Endothelial cell of umbilical vein (primary cell): ENCODE results near the gene CCDC116. TPM values are rescaled to one million over a fixed set of nuclear protein-coding genes. Genes with fewer than 3 reads are reported as not detected.

Experiments
- BruUV-seq: library from RNA; stranded (reverse); fragments of 400-500 nt; replicated peaks from 2 replicates; lab custom pipeline; 2021; lab: Mats Ljungman, UMichigan
- CTCF ChIA-PET: fragments of 300-600, 350-600 bp; sonication (Branson Sonifier 250); formaldehyde crosslinking; loops from one replicate; lab custom pipeline; 2021; ENCODE audit warnings: antibody characterized with exemption, inconsistent platforms; lab: Charles Lee
- POLR2A ChIA-PET: fragments of 300-600, 350-600 bp; sonication (Branson Sonifier 250); formaldehyde crosslinking; loops from one replicate; lab custom pipeline; 2021; ENCODE audit warnings: antibody characterized with exemption, inconsistent platforms; lab: Charles Lee
- DNase-seq: peaks from one replicate; pipeline ENCODE4 v3.0.0-alpha.2; 2011; ENCODE audit warnings: low read depth, low spot score
- FAIRE-seq: peaks from 2 replicates; lab custom pipeline; 2011; peaks lifted over from hg19 to GRCh38; lab: Jason Lieb, UNC
- H2AFZ ChIP-seq: 2 replicates; pipeline ENCODE4 v1.6.0; 2012; ENCODE audit warnings: low read depth, low read length, control low read depth, inconsistent platforms
- H3K27ac ChIP-seq: 2 replicates; pipeline ENCODE4 v1.5.1; 2011; ENCODE audit warnings: low read depth, mild to moderate bottlenecking, control low read depth, low read length, moderate library complexity; ENCODE audit not compliant: insufficient read depth
- H3K27me3 ChIP-seq, 2 experiments: 2 replicates each; pipeline versions ENCODE4 v1.6.0 to v1.6.1; 2011; ENCODE audit warnings: low read length in 2 of 2, mixed read lengths in 1 of 2; ENCODE audit not compliant: control insufficient read depth in 2 of 2, insufficient read depth in 2 of 2
- H3K36me3 ChIP-seq, 2 experiments: 2 replicates in 1 of 2; 3 replicates in 1 of 2; pipeline ENCODE4 v1.5.1; 2011; ENCODE audit warnings: low read length in 2 of 2, mild to moderate bottlenecking in 1 of 2, moderate library complexity in 1 of 2; ENCODE audit not compliant: control insufficient read depth in 2 of 2, insufficient read depth in 2 of 2; ENCODE audit errors: extremely low read depth in 1 of 2
- H3K4me1 ChIP-seq: 3 replicates; pipeline ENCODE4 v1.5.1; 2011; ENCODE audit warnings: mild to moderate bottlenecking, low read length; ENCODE audit not compliant: control insufficient read depth, insufficient read depth; ENCODE audit errors: extremely low read depth
- H3K4me2 ChIP-seq: 2 replicates; pipeline ENCODE4 v1.6.1; 2011; ENCODE audit warnings: low read length, control low read depth, mixed read lengths; ENCODE audit not compliant: insufficient read depth
- H3K4me3 ChIP-seq, 3 experiments: fragments of 200-600 bp in 1 of 3; sonication (generic), shearing (Covaris generic) in 1 of 3; replicated peaks in 1 of 3; 2 replicates each; pipeline ENCODE4 v1.5.1; 2011 to 2016; ENCODE audit warnings: control low read depth in 3 of 3, low read length in 3 of 3, mild to moderate bottlenecking in 2 of 3, inconsistent platforms in 1 of 3, low read depth in 1 of 3, moderate library complexity in 1 of 3; ENCODE audit not compliant: insufficient read depth in 1 of 3
- H3K79me2 ChIP-seq: 2 replicates; pipeline ENCODE4 v1.6.0; 2012; ENCODE audit warnings: low read length, inconsistent platforms; ENCODE audit not compliant: control insufficient read depth, insufficient read depth
- H3K9ac ChIP-seq: replicated peaks from 2 replicates; pipeline ENCODE3; 2011; ENCODE audit warnings: low read length, control low read depth; ENCODE audit not compliant: insufficient read depth; ENCODE audit errors: extremely low read depth
- H3K9me1 ChIP-seq: replicated peaks from 3 replicates; pipeline ENCODE4 v1.6.0; 2011; ENCODE audit warnings: mild to moderate bottlenecking, low read length; ENCODE audit not compliant: control insufficient read depth, insufficient read depth; ENCODE audit errors: extremely low read depth
- H3K9me3 ChIP-seq: replicated peaks from 2 replicates; pipeline ENCODE4 v1.5.1; 2012; ENCODE audit warnings: low read length, inconsistent platforms; ENCODE audit not compliant: control insufficient read depth, insufficient read depth
- H4K20me1 ChIP-seq: replicated peaks from 2 replicates; pipeline ENCODE3; 2011; ENCODE audit warnings: mild to moderate bottlenecking, low read length; ENCODE audit not compliant: control insufficient read depth, insufficient read depth; ENCODE audit errors: extremely low read depth
- EZH2 ChIP-seq: IDR thresholded peaks from 2 replicates; pipeline ENCODE4 v1.6.1; 2012; ENCODE audit warnings: borderline replicate concordance, low read depth, mild to moderate bottlenecking, moderate library complexity, low read length, inconsistent platforms; ENCODE audit not compliant: severe bottlenecking
- FOS ChIP-seq: IDR thresholded peaks from 2 replicates; pipeline ENCODE4 v1.6.1; 2011; ENCODE audit warnings: mild to moderate bottlenecking, low read length, moderate library complexity, borderline replicate concordance; ENCODE audit not compliant: insufficient read depth
- GATA2 ChIP-seq: IDR thresholded peaks from 2 replicates; pipeline ENCODE4 v1.7.0; 2011; ENCODE audit warnings: low read depth, mild to moderate bottlenecking, moderate library complexity, mixed read lengths, low read length; ENCODE audit not compliant: insufficient read length, insufficient read depth
- JUN ChIP-seq: IDR thresholded peaks from 2 replicates; pipeline ENCODE4 v1.6.1; 2011; ENCODE audit warnings: borderline replicate concordance, low read depth; ENCODE audit not compliant: insufficient read length, insufficient read depth
- MYC ChIP-seq: IDR thresholded peaks from one replicate; pipeline ENCODE4 v1.6.1; 2011; ENCODE audit warnings: mild to moderate bottlenecking, low read depth, low read length
- POLR2A ChIP-seq: IDR thresholded peaks from 2 replicates; pipeline ENCODE4 v1.6.1; 2012; ENCODE audit warnings: low read depth, mild to moderate bottlenecking, control low read depth, low read length
- POLR2AphosphoS5 ChIP-seq: IDR thresholded peaks from 2 replicates; pipeline ENCODE4 v1.6.1; 2012; ENCODE audit warnings: low read depth, mild to moderate bottlenecking, control low read depth, low read length, moderate library complexity; ENCODE audit not compliant: insufficient read depth
- dilution Hi-C: fragments of 300-500 bp; cut with MboI; formaldehyde crosslinking; loops from one replicate; pipeline ENCODE4 v1.15.0; 2019; ENCODE audit warnings: low sequenced_read_pairs; ENCODE audit not compliant: extremely low pct_ligation_motif_present
- intact Hi-C: fragments of 100-400 bp; cut with micrococcal nuclease; formaldehyde crosslinking; loops from one replicate; pipeline ENCODE4 v1.10.0; 2022
- polyA plus RNA-seq, 4 experiments: library from polyadenylated mRNA; depleted of rRNA in 3 of 4; stranded (reverse) in 3 of 4; unstranded in 1 of 4; fragments of >200 nt; gene quantifications; 2 replicates each; pipeline versions ENCODE4 v1.2.1 to v1.2.3, GENCODE V29; 2011 to 2012; ENCODE audit warnings: missing spikeins in 1 of 4
- total RNA-seq: library from RNA; stranded (reverse); gene quantifications from 2 replicates; pipeline ENCODE4 v1.2.3, GENCODE V29; 2021
- TF ChIP-seq, protein P1 (sequence below): IDR thresholded peaks from 2 replicates; pipeline ENCODE4 v1.6.1; 2011; ENCODE audit not compliant: insufficient read depth, insufficient read length
- TF ChIP-seq, protein P2 (sequence below), 2 donors: IDR thresholded peaks; 1 replicate in 1 of 2; 2 replicates in 1 of 2; pipeline ENCODE4 v1.5.1; 2011; ENCODE audit warnings: low read length in 2 of 2, mild to moderate bottlenecking in 2 of 2, moderate library complexity in 2 of 2, control low read depth in 1 of 2, inconsistent platforms in 1 of 2, low read depth in 1 of 2; ENCODE audit not compliant: insufficient read depth in 1 of 2; ENCODE audit errors: extremely low read depth in 1 of 2

CCDC116 gene
- total and polyA plus RNA-seq, 2 donors (not counting 3 experiments of a cell fraction or from before 2014, with no cell fraction given) = 0.21 to 0.33 TPM

DNA sequence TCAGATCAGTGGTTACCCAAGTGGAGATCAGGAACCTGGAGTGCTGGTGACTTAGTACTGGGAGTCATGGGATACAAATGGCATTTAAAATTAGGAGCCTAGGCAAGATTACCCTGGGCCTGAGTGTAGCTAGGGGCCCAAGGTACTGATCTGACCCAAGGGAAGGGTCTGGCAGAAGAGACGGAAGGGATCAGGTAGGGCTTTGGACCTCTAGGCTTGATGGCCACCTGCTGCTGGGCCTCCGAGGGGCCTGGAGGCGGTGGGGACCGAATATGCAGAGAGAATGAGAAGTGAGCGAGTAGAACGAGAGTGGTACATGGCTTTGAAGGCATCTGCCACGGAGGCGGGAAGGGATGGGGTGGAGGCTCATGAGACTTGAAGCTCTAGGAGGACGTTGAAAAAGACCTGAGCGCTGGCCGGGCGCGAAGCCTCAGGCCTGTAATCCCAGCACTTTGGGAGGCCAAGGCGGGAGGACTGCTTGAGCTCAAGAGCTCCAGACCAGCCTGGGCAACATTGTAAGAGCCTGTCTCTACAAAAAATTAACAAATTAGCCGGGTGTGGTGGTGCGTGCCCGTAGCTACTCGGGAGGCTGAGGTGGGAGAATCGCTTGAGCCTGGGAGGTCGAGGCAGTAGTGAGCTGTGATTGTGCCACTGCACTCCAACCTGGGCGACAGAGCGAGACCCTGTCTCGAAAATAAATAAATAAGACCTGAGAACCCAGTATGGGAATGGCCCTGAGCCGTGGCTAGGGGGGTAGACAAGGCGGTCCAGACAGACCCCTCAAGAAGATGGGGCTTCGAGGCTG, 32.7 kb downstream of the CCDC116 start:
- H3K27me3 ChIP-seq = peaks cover 0 to 2% of the 10 kb centered on the region in 2 experiments
- POLR2A ChIA-PET = no interaction called here
- H3K4me3 ChIP-seq = peak overlapping the region; percentile 87 to 94 (median 89)
- intact Hi-C loops = no loop called here
- TF ChIP-seq POLR2A (no peak), MYC (no peak), JUN (no peak), POLR2AphosphoS5 (no peak), EZH2 (no peak), FOS (no peak), GATA2 (no peak)
- TF ChIP-seq, protein P1, sequence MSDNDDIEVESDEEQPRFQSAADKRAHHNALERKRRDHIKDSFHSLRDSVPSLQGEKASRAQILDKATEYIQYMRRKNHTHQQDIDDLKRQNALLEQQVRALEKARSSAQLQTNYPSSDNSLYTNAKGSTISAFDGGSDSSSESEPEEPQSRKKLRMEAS = no peak
- TF ChIP-seq, protein P2, sequence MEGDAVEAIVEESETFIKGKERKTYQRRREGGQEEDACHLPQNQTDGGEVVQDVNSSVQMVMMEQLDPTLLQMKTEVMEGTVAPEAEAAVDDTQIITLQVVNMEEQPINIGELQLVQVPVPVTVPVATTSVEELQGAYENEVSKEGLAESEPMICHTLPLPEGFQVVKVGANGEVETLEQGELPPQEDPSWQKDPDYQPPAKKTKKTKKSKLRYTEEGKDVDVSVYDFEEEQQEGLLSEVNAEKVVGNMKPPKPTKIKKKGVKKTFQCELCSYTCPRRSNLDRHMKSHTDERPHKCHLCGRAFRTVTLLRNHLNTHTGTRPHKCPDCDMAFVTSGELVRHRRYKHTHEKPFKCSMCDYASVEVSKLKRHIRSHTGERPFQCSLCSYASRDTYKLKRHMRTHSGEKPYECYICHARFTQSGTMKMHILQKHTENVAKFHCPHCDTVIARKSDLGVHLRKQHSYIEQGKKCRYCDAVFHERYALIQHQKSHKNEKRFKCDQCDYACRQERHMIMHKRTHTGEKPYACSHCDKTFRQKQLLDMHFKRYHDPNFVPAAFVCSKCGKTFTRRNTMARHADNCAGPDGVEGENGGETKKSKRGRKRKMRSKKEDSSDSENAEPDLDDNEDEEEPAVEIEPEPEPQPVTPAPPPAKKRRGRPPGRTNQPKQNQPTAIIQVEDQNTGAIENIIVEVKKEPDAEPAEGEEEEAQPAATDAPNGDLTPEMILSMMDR (IDR thresholded peaks at IDR 0.05; ENCODE audit: extremely low read depth in 1 of 2, insufficient read depth in 1 of 2, low read depth in 1 of 2, low read length in 2 of 2) = no peak
- H2AFZ ChIP-seq = peak overlapping the region; percentile 99
- DNase-seq = no peak
- peak overlapping the region; percentile 90 for H3K4me2 ChIP-seq
- H3K9me1 ChIP-seq = no peaks in the 10 kb centered on the region
- dilution Hi-C loops = no loop called here
- peaks cover 8% of the 10 kb centered on the region for H3K79me2 ChIP-seq
- no TSS peak for BruUV-seq
- H4K20me1 ChIP-seq = no peaks in the 10 kb centered on the region
- H3K36me3 ChIP-seq = no peaks in the 10 kb centered on the region
- CTCF ChIA-PET = interaction anchor here (1.2 kb wide), 1 partner anchor 36 kb away, joined by 3 read pairs; no protein-coding TSS in a partner anchor
- H3K9me3 ChIP-seq = no peaks in the 10 kb centered on the region
- no peak for FAIRE-seq
- peak overlapping the region; percentile 80 for H3K27ac ChIP-seq
- H3K9ac ChIP-seq = peak overlapping the region; percentile 86
- peaks cover 7% of the 10 kb centered on the region for H3K4me1 ChIP-seq
